ENCODE results near the gene FADS2.

FADS2 gene

DNA sequence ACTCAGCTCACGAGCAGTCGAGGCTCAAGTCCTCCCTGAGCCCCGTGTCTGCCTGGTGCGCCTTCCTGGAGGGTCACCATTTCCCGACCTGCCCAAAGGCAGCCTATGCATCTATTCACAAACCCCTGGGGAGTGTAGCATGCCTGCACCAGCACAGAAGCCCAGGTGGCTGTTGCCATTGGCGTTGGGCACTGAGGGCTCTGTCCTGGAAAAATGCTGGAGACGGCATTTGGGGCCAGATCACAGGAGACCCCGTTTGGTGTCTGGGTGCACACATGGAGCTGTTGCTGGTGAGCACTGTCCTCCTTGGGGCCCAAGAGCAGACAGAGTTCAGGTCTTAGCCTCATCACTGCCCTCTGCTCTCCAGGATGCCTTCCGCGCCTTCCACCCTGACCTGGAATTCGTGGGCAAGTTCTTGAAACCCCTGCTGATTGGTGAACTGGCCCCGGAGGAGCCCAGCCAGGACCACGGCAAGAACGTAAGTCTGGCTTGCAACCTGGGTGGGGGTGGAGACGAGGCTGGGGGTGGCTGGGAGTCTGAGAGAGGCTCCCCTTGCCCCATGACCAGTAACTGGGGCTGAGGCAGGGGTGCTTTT is 9.4 kb downstream of the FADS2 start:
- Histone ChIP-seq H3K4me3 (ENCODE audit: severe bottlenecking) (no peak overlapping the region), H3K27me3 (ENCODE audit: insufficient read depth, poor library complexity, severe bottlenecking) (no peaks in the 10 kb centered on the region), H3K9me3 (ENCODE audit: severe bottlenecking) (no peaks in the 10 kb centered on the region), H3K36me3 (ENCODE audit: low read depth) (peaks cover 89% of the 10 kb centered on the region), H3K27ac (ENCODE audit: poor library complexity, severe bottlenecking) (no peak overlapping the region), H3K4me1 (ENCODE audit: insufficient read depth, poor library complexity, severe bottlenecking) (peaks cover 11% of the 10 kb centered on the region)
- TF ChIP-seq, protein P1, sequence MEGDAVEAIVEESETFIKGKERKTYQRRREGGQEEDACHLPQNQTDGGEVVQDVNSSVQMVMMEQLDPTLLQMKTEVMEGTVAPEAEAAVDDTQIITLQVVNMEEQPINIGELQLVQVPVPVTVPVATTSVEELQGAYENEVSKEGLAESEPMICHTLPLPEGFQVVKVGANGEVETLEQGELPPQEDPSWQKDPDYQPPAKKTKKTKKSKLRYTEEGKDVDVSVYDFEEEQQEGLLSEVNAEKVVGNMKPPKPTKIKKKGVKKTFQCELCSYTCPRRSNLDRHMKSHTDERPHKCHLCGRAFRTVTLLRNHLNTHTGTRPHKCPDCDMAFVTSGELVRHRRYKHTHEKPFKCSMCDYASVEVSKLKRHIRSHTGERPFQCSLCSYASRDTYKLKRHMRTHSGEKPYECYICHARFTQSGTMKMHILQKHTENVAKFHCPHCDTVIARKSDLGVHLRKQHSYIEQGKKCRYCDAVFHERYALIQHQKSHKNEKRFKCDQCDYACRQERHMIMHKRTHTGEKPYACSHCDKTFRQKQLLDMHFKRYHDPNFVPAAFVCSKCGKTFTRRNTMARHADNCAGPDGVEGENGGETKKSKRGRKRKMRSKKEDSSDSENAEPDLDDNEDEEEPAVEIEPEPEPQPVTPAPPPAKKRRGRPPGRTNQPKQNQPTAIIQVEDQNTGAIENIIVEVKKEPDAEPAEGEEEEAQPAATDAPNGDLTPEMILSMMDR (IDR thresholded peaks at IDR 0.05; ENCODE audit: poor library complexity, severe bottlenecking): no peak
- no peak for ATAC-seq (ENCODE audit: low read depth)
- peak; percentile 34 for DNase-seq (ENCODE audit: low spot score)

DNA sequence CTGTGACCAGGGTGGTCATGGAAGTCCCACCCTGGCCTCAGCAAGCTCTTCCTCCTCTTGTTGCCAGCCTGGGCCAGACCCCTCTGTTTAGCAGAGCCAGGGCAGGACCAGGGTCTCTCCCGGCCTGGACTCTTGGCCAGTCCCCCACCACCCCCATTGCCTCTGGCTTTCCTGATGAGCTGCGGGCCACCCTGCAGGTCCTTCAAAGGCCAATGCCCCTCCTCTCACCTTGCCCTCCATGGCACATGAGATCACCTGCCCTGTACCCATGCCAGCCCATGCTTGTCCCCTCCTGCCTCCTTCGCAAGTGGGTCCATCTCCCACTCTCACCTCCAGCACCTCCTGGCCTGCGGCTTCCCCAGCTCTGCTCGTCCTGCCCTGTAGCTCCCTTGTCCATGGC is 10.4 kb downstream of the FADS2 start:
- Histone ChIP-seq H3K27ac (ENCODE audit: poor library complexity, severe bottlenecking) (no peak overlapping the region), H3K4me1 (ENCODE audit: insufficient read depth, poor library complexity, severe bottlenecking) (peaks cover 10% of the 10 kb centered on the region), H3K27me3 (ENCODE audit: insufficient read depth, poor library complexity, severe bottlenecking) (no peaks in the 10 kb centered on the region), H3K36me3 (ENCODE audit: low read depth) (peaks cover 91% of the 10 kb centered on the region), H3K4me3 (ENCODE audit: severe bottlenecking) (no peak overlapping the region), H3K9me3 (ENCODE audit: severe bottlenecking) (no peaks in the 10 kb centered on the region)
- ATAC-seq (ENCODE audit: low read depth): no peak
- peak; percentile 38 for DNase-seq (ENCODE audit: low spot score)
- TF ChIP-seq, protein P1 (IDR thresholded peaks at IDR 0.05; ENCODE audit: poor library complexity, severe bottlenecking): no peak

DNA sequence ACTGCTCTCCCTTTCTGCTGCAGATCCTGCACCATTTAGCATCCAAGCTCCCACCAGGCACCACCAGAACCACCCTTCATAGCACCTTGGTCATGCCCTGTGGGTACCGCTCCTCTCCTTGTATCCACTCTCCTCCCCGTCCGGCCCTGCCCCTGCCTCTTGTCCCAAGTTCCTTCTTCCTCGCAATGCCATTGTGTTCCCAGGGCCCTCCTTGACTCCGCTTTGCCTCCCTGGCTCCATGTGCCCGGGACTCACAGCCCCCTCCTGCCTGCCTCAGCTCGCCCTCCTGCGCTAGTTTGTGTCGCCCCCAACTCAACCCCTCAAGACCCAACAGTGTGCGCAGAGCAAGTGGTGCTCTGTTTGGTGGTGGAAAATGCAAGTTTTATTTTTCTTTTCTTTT is 10.8 kb downstream of the FADS2 start:
- TF ChIP-seq, protein P1 (IDR thresholded peaks at IDR 0.05; ENCODE audit: poor library complexity, severe bottlenecking): no peak
- Histone ChIP-seq H3K4me3 (ENCODE audit: severe bottlenecking) (no peak overlapping the region), H3K4me1 (ENCODE audit: insufficient read depth, poor library complexity, severe bottlenecking) (peaks cover 6% of the 10 kb centered on the region), H3K36me3 (ENCODE audit: low read depth) (peaks cover 91% of the 10 kb centered on the region), H3K27ac (ENCODE audit: poor library complexity, severe bottlenecking) (no peak overlapping the region), H3K9me3 (ENCODE audit: severe bottlenecking) (no peaks in the 10 kb centered on the region), H3K27me3 (ENCODE audit: insufficient read depth, poor library complexity, severe bottlenecking) (no peaks in the 10 kb centered on the region)
- DNase-seq (ENCODE audit: low spot score) (no peak), ATAC-seq (ENCODE audit: low read depth) (no peak)

DNA sequence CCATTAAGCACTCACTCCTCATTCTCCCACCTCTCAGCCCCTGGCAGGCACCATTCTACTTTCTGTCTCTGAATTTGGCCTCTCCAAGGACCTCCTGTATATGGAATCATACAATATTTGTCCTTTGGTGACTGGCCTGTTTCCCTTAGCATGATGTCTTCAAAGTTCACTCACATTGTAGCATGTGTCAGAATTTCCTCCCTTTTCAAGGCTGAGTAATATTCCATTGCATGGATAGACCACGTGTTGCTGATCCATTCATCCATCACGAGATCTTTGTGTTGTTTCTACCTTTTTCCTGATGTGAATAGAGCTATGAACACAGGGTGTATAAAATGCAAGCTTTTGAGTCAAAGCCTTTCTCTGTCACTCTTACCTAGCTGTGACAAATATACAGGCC is 11.6 kb downstream of the FADS2 start:
- Histone ChIP-seq H3K36me3 (ENCODE audit: low read depth) (peaks cover 92% of the 10 kb centered on the region), H3K9me3 (ENCODE audit: severe bottlenecking) (no peaks in the 10 kb centered on the region), H3K4me3 (ENCODE audit: severe bottlenecking) (no peak overlapping the region), H3K27ac (ENCODE audit: poor library complexity, severe bottlenecking) (no peak overlapping the region), H3K4me1 (ENCODE audit: insufficient read depth, poor library complexity, severe bottlenecking) (no peaks in the 10 kb centered on the region), H3K27me3 (ENCODE audit: insufficient read depth, poor library complexity, severe bottlenecking) (no peaks in the 10 kb centered on the region)
- DNase-seq (ENCODE audit: low spot score): no peak
- TF ChIP-seq, protein P1 (IDR thresholded peaks at IDR 0.05; ENCODE audit: poor library complexity, severe bottlenecking): no peak
- ATAC-seq (ENCODE audit: low read depth): no peak

DNA sequence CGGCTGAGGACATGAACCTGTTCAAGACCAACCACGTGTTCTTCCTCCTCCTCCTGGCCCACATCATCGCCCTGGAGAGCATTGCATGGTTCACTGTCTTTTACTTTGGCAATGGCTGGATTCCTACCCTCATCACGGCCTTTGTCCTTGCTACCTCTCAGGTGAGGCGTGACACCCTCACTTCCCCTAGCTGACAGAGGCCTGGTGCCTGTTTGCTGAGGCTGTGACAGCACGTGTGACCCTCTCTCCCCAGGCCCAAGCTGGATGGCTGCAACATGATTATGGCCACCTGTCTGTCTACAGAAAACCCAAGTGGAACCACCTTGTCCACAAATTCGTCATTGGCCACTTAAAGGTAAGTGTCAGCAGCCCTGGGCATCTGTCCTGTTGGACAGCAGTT is 12.3 kb downstream of the FADS2 start:
- Histone ChIP-seq H3K9me3 (ENCODE audit: severe bottlenecking) (no peaks in the 10 kb centered on the region), H3K4me3 (ENCODE audit: severe bottlenecking) (no peak overlapping the region), H3K27ac (ENCODE audit: poor library complexity, severe bottlenecking) (no peak overlapping the region), H3K27me3 (ENCODE audit: insufficient read depth, poor library complexity, severe bottlenecking) (no peaks in the 10 kb centered on the region), H3K4me1 (ENCODE audit: insufficient read depth, poor library complexity, severe bottlenecking) (no peaks in the 10 kb centered on the region), H3K36me3 (ENCODE audit: low read depth) (peaks cover 97% of the 10 kb centered on the region)
- DNase-seq (ENCODE audit: low spot score) (no peak), ATAC-seq (ENCODE audit: low read depth) (no peak)
- TF ChIP-seq, protein P1 (IDR thresholded peaks at IDR 0.05; ENCODE audit: poor library complexity, severe bottlenecking): no peak

Data from RWPE2 (cell line).